Measurements from ENCODE around the gene MPPE1.
"Not testable (repeated sequence)": the region's sequence is repeated elsewhere in the genome, so short reads cannot be mapped to it uniquely, and the experiment has no call there.

MPPE1 gene

DNA sequence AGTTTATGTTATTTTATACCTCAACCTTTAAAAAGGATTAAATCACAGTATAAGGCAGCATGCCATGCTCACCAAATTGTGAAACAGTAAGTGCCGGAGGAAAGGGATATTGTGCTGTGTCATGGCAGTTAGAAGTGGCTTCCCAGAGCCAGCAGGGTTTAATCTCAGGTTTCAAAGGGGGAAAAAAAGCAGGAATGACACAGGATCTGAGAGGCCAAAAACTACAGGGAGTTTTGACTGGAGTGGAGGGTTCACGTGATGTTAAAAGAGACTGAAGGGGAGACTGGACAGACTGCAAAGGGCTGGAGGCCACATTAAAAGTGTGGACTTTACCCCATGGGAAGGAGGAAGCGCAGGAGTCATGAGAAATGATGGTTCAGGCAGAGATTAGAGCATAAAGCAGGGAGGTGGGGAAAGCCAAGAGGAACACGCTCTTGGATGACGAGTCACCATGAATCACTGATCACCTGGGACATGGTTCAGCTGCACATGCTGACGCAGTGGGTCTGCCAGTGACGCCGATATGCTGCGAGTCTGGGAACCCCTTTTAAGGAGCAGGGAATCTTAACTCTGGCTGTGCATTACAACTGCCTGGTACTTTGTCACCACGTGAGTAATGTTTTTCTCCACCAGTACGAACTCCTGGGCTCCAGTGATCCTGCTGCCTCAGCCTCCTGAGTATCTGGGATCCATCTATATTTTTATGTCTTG, 50.8 kb downstream of the MPPE1 start:
- DNase-seq (ENCODE audit: low read depth): no peak

DNA sequence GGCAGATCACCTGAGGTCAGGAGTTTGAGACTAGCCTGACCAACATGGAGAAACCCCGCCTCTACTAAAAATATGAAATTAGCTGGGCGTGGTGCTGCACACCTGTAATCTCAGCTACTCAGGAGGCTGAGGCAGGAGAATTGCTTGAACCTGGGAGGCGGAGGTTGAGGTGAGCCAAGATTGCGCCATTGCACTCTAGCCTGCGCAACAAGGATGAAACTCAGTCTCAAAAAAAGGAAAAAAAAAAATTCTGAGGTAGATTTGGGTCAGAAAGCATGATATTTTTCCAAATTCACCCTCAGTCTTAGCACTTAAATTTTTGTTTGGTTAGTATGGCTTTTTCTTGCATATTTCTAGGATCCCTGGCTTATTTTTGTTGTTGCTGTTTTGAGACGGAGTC, 53.6 kb downstream of the MPPE1 start:
- DNase-seq (ENCODE audit: low read depth): not testable (repeated sequence)

GRCh38 chr18:11851806-11852337, 56.2 kb downstream of the MPPE1 start:
- peak; percentile 26 for DNase-seq (ENCODE audit: low read depth)

DNA sequence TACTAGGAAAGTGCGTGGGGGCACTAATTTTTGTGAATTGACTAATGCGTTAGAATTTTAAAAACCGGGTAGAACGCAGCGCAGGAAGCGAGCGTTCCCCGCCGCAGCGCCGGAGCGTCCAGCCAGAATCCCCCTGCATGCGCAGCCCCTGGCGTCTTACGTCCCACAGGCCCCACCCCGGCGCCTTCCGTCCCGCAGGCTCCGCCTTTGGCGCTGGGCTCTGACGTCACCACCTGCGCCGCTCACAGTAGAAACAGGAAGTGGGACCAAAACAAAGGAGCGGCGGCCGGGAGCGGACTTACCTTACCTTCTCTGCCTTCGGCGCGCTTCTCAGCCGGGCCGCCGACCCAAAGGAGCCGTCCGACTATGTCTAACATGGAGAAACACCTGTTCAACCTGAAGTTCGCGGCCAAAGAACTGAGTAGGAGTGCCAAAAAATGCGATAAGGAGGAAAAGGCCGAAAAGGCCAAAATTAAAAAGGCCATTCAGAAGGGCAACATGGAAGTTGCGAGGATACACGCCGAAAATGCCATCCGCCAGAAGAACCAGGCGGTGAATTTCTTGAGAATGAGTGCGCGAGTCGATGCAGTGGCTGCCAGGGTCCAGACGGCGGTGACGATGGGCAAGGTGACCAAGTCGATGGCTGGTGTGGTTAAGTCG, 56.8 kb downstream of the MPPE1 start, which contains the start of gene CHMP1B:
Gene CHMP1B (plus strand): TSS at position 268 of the 660 bp plus-strand sequence. CDS start 99 bp downstream, at position 367.
- peak; percentile 96 for DNase-seq (ENCODE audit: low read depth)

DNA sequence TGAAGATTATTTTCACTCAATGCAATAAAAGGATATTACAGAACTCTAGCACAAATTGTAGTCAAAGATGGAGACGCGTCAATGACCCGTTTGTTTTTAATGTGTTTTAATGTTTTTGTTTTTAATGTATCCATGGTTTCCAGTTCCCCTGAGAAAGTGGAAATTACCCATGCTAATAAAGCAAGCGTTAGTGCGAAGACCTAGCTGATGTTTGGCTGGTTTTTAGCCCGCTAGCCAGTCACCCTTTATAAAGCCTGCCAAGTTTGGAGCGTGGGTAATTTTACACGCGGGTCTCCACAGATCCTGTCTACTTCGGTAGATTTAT, 57.3 kb downstream of the MPPE1 start:
- DNase-seq (ENCODE audit: low read depth): no peak

GRCh38 chr18:11849841-11850634, 58.1 kb downstream of the MPPE1 start:
- DNase-seq (ENCODE audit: low read depth): peak; percentile 29

DNA sequence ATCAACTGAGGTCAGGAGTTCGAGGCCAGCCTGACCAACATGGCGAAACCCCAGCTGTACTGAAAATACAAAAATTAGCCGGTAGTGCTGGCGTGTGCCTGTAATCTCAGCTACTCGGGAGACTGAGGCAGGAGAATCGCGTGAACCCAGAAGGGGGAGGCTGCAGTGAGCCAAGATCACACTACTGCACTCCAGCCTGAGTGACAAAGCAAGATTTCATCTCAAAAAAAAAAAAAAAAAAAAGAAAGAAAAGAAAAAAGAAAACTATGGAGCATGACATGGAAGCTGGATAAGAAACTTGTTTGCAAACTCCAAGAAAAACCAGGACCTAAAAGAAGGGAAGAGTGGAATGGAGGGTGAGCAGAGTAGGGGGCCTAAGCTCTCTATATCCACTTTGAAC, 58.8 kb downstream of the MPPE1 start:
- DNase-seq (ENCODE audit: low read depth): no peak

GRCh38 chr18:11847811-11848210, 60.3 kb downstream of the MPPE1 start:
- no peak for DNase-seq (ENCODE audit: low read depth)

DNA sequence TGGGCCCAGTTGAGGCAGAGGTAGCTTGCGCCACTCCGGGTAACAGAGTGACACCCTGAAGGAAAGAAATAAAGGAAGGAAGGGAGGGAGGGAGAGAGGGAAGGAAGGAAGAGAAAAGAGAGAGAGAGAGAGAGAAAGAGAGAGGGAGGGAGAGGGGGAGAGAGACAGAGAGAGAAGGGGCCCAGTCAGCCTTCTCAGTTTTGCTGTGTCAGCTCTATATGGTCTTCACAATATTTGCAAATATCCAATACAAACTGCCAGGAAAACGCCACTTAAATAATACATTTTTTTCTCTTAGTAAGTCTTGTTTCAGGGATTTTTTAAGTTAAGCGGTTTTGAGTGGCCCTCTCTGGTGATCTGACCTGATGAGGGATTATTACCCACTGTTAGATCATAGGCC, 62.5 kb downstream of the MPPE1 start:
- no peak for DNase-seq (ENCODE audit: low read depth)

DNA sequence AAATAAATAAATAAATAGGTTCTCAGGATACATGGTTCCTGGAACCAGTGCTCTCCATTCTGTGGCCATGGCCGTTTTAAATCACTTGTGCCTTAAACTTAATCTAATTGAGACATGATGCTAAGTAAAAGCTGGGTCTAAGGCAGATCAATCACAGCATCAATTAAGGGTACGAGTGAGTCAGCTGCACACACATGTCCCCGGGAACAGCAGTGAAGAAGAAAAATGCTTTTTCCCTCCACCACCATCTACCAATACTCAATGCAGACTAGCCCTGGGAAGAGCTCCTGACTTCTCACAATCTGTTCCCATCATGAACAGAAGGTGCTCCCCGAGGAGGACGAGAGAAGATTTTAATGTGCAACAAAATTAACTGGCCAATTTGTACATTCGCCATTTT, 63.7 kb downstream of the MPPE1 start:
- no peak for DNase-seq (ENCODE audit: low read depth)

DNA sequence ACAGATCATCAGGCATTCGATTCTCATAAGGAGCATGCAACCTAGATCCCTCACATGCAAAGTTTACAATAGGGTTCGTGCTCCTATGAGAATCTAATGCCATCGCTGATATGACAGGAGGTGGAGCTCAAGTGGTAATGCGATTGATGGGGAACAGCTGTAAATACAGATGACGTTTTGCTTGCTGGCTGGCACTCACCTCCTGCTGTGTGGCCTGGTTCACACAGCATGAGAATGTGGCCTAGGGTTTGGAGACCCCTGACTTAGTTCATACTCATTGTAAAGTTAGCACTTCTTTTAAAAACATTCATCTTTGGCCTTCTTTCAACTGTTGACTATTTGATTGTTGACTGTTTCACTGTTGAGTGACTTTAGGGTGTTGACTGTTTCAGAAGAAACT, 65.6 kb downstream of the MPPE1 start:
- no peak for DNase-seq (ENCODE audit: low read depth)

GRCh38 chr18:11840493-11840892, 67.6 kb downstream of the MPPE1 start:
- DNase-seq (ENCODE audit: low read depth): no peak

DNA sequence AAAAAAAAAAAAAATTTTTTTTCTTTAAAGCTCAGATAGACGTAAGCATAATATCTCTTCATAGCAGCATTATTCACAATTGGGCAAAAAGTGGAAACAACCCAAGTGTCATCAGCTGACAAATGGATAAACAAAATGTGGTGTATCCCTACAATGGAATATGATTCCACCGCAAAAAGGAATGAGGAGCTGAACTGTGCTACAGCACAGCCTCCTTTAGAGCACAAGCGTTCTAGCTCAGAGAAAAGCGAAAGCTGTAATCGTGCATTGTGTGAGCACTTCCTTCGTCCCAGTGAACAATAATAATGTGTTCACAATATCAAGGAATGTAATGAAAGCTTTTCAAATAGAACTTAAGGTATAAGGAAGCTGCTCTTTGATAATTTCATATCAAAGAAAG, 68.6 kb downstream of the MPPE1 start:
- DNase-seq (ENCODE audit: low read depth): no peak

DNA sequence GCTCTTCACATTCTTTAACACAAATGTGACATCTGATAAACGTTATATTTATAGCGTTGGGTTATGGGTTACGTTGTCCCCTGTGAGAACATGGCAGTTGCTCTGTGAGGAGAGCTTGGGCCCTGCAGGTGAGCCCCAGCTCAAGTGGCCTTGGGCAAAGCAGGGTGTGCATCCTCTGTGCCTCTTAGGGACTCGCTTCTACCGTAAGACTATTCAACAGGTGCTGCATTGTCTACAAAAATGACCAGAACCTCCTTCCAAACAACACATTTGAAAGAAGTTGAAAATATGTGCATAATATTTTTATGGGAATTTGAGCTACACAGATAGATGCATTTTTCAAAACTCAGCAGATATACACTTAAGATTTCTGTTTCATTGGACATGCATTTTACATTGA, 73.3 kb downstream of the MPPE1 start:
- no peak for DNase-seq (ENCODE audit: low read depth)
